Measurements from ENCODE around the gene SPATA31D3.

- no peak for TF ChIP-seq CTCF (IDR thresholded peaks at IDR 0.05; ENCODE audit: low read depth, low read length, poor library complexity, severe bottlenecking)
- TF ChIP-seq EZH2phosphoT487 (IDR thresholded peaks at IDR 0.05; ENCODE audit: borderline replicate concordance, low read length) = no peak
Measured at GRCh38 chr9:81989700-81990099, 46.4 kb downstream of the SPATA31D3 start.
